GM12892 (cell line): ENCODE measurements around the gene RAP1GAP. TPM values are rescaled to one million over a fixed set of nuclear protein-coding genes. Genes with fewer than 3 reads are reported as not detected.

Experiments
- DNase-seq: peaks from one replicate; pipeline ENCODE4 v3.0.0; 2011; ENCODE audit not compliant: insufficient read length
- FAIRE-seq: peaks from 2 replicates; lab custom pipeline; 2011; peaks lifted over from hg19 to GRCh38; lab: Jason Lieb, UNC
- POLR2A ChIP-seq: IDR thresholded peaks from 2 replicates; pipeline ENCODE4 v1.6.1; 2011; ENCODE audit warnings: low read depth, low read length, control low read depth
- POLR2AphosphoS5 ChIP-seq: IDR thresholded peaks from 2 replicates; pipeline ENCODE4 v1.6.1; 2011; ENCODE audit warnings: low read depth, low read length, control low read depth
- TAF1 ChIP-seq: IDR thresholded peaks from 2 replicates; pipeline ENCODE4 v1.6.1; 2011; ENCODE audit warnings: low read depth, mild to moderate bottlenecking, control low read depth, low read length, borderline replicate concordance
- polyA plus RNA-seq: library from polyadenylated mRNA; unstranded; fragments of >200 nt; gene quantifications from one replicate; pipeline ENCODE4 v1.2.1, GENCODE V29; 2012; ENCODE audit warnings: missing spikeins, inconsistent platforms; ENCODE audit not compliant: missing spikeins

RAP1GAP gene
- 0.98 TPM for polyA plus RNA-seq

DNA sequence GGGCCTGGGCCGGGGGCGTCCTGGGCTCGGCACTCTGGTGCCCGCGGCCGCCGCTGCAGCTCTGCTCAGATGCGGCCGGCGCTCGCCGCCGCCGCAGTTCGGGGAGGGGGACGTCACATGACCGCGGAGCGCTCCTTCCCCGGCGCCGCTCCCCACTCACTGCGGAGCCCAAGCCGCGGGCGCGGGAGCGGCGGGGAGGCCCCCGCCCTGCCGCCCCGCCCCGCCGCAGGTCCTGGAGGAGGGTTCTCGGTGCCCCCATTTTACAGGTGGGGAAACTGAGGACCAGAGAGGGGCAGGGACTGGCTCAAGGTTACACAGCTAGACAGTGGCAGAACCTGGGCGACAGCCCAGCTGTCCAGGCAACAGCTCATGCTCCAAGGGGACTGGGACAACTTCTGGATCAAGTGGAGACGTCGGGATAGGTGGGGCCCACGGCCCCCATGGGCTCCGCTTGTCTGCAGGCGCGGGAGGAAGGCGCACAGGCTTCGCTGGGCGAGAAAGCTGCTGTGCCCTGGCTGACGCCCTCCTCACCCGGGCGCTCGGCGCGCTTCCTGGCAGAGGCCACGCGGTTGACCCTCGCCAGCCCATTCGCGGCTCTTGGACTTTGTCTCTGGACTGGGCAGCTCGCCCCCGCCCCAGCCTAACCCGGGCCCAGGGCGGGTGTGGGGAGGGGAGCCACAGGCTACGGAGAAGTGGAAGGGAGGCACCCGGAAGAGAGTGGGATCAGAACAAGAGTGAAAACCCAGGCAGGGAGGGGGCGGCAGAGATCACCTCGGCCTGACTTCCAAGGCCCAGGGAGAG lies at the start of gene RAP1GAP:
Gene RAP1GAP, minus strand, starts transcription at position 100 of the 801 bp plus-strand sequence. CDS start 49,325 bp downstream, outside the sequence.
- TF ChIP-seq TAF1 (no peak), POLR2AphosphoS5 (no peak), POLR2A (no peak)
- FAIRE-seq (no peak), DNase-seq (no peak)

DNA sequence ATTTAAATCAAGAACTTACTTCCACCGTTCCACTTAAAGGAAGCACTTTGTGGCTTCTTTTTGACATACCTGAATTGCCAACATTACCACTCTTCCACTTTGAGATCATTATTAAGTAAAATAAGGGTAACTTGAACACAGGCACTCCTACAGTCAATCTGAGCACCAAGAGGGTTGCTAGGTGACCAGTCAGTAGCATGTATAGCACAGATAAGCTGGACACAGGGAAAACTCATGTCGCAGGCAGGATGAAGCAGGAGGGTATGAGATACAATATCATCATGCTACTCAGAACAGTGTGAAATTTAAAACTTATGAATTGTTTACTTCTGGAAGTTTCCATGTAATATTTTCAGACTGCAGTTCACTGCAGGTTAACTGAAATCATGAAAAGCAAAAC lies 47.0 kb upstream of the RAP1GAP start:
- no peak for TF ChIP-seq POLR2A
- no peak for TF ChIP-seq TAF1
- no peak for TF ChIP-seq POLR2AphosphoS5
- no peak for DNase-seq
- no peak for FAIRE-seq

- no peak for FAIRE-seq
- no peak for TF ChIP-seq TAF1
- DNase-seq = no peak
Observed at GRCh38 chr1:21707891-21708290, 38.7 kb upstream of the RAP1GAP start.

DNA sequence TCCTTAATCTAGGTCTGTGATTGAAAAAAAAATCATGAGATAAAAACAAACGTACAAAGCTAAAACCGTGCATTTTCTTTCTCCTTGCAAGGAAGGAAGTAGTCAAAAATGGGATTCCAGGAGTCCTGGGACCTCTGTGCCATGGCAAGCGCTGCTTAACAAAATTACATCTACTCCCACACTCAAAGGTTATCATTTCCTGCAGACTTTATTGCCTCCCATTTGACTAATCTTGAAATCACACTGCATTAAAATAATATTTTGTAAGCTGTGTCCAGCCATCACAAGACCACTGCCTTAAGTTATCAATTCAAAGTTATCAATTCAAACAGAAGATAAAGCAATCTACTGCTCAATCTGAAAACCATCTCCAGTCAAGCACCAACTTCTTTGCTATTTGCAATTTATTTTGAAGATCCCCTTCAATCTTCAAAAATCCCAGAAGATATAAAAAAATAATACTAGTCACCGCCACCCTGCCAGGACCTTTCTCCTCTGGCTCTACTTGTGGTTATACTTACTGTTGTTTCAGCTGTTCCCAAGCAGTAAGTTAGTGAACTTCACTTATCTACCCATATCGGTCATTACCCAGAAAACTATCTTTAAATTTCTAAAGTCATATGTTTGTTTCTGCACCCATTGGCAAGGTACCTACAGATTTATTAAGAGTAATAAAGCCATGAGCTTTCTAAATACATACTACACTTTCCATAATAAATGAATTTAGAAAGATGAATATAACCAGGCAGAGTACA lies 38.1 kb upstream of the RAP1GAP start:
- TF ChIP-seq TAF1 (no peak), POLR2A (no peak), POLR2AphosphoS5 (no peak)
- FAIRE-seq = no peak

GRCh38 chr1:21706151-21706835 lies 37.1 kb upstream of the RAP1GAP start:
- FAIRE-seq = no peak
- DNase-seq = no peak
- TF ChIP-seq TAF1 = no peak
- TF ChIP-seq POLR2AphosphoS5 = no peak

More for the DNA sequence above, 38.1 kb upstream of the RAP1GAP start:
- no peak for DNase-seq

- FAIRE-seq (no peak), DNase-seq (no peak)
- no peak for TF ChIP-seq POLR2AphosphoS5
- no peak for TF ChIP-seq POLR2A
- TF ChIP-seq TAF1 = no peak
Observed at GRCh38 chr1:21705303-21705980, 36.3 kb upstream of the RAP1GAP start.

GRCh38 chr1:21704145-21704544 lies 35.0 kb upstream of the RAP1GAP start:
- DNase-seq (no peak), FAIRE-seq (no peak)
- TF ChIP-seq POLR2AphosphoS5 = no peak
- no peak for TF ChIP-seq TAF1

- no peak for TF ChIP-seq TAF1
- no peak for TF ChIP-seq POLR2A
- no peak for TF ChIP-seq POLR2AphosphoS5
- no peak for FAIRE-seq
- no peak for DNase-seq
Observed at GRCh38 chr1:21703318-21703963, 34.3 kb upstream of the RAP1GAP start.

GRCh38 chr1:21702780-21703179 lies 33.6 kb upstream of the RAP1GAP start:
- FAIRE-seq = no peak
- DNase-seq = no peak
- no peak for TF ChIP-seq POLR2A
- no peak for TF ChIP-seq POLR2AphosphoS5
- TF ChIP-seq TAF1 = no peak

- FAIRE-seq = no peak
- no peak for TF ChIP-seq TAF1
- TF ChIP-seq POLR2AphosphoS5 = no peak
- TF ChIP-seq POLR2A = no peak
- DNase-seq = no peak
Observed at GRCh38 chr1:21701401-21701800, 32.2 kb upstream of the RAP1GAP start.

DNA sequence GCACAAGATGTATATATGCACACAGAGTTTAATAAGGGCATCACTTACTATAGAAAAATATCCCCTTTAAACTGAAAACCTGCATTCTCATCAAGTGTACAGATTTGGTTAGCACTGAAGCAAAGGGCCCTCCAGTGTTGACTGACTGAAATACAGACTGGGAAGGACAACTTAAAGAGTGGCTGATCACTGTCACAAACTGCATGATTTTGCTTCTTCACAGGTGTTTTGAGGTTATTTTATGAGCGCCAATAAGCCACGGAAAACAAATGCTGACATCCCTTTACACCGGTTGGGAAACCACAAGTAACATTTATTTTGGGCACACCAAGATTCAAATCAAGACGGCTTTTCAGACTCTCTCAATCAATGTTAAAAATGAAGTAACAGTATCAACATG lies 30.9 kb upstream of the RAP1GAP start:
- no peak for DNase-seq
- FAIRE-seq = no peak
- TF ChIP-seq POLR2AphosphoS5 (no peak), POLR2A (no peak), TAF1 (no peak)

- DNase-seq (no peak), FAIRE-seq (no peak)
- TF ChIP-seq TAF1 = no peak
- no peak for TF ChIP-seq POLR2AphosphoS5
- TF ChIP-seq POLR2A = no peak
Observed at GRCh38 chr1:21696931-21697330, 27.8 kb upstream of the RAP1GAP start.
